NCI-H187 treated with DMSO at 0.1 percent for 48 hours (cell line): ENCODE data around the gene BHLHE23.

Source experiments
- DNase-seq: peaks from one replicate; lab custom pipeline; 2025; lab: John Stamatoyannopoulos, UW

The BHLHE23 gene

GRCh38 chr20:62991196-62991807 lies 15.5 kb downstream of the BHLHE23 start:
- DNase-seq: no peak

DNA sequence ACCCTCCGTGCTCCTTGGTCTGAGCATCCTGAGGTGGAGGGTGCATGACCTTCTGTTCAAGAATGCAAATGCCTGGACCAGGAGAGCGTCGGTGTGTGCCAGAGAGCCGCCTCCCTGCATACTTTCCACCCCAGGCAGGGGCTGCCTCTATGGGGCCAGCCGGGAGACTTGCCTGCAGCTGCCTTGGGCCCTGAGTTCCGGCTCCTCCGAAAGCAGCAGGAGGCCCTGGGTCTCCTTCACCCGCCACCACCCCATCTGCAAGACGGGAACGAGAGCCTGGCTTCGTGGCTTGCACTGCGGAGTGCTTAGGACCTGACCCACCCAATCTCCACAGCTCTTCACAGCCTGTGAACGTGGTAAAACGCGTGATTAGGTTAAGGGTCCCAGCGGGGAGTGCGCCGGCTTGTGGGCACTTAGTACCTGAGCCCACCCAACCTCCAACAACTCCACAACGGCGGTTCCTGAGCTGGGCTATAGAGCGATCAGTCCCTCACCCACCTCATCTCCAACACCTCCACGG lies 16.4 kb downstream of the BHLHE23 start:
- no peak for DNase-seq

DNA sequence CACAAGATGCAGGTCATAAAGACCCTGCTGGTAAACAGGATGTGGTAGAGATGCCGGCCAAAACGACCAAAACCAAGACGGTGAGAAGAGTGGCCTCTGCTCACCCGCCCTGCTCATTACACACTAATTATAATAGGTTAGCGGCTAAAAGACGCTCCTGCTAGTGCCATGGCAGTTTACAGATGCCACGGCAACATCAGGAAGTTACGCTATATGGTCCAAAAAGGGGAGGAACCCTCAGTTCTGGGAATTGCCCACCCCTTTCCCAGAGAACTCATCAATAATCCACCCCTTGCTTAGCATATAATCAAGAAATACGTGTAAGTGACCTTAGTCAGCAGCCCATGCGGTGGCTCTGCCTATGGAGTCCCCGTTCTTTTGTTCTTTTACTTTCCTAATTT lies 17.6 kb downstream of the BHLHE23 start:
- DNase-seq: no peak

- no peak for DNase-seq
Observed at GRCh38 chr20:62987114-62987513, 19.6 kb downstream of the BHLHE23 start.

DNA sequence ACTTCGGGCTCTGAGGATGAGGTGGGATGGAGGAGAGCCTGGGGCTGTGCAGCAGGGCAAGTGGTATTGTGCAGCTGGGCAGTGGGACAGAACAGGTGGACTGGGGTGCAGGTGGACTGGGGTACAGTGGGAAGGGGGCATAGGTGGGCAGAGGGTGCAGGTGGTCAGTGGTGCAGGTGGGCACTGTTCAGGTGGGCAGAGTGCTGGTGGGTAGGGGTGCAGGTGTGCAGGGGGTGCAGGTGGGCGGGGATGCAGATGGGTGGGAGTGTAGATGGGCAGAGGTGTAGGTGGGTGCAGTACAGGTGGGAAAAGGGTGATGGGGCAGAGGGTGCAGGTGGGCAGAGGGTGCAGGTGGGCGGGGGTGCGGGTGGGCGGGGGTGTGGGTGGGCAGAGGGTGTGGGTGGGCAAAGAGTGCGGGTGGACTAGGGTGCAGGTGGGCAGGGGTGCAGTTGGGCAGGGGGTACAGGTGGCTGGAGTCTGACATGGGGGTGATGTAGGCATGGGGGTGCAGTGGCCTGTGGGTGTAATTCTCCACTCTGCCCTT lies 20.4 kb downstream of the BHLHE23 start:
- no peak for DNase-seq

DNA sequence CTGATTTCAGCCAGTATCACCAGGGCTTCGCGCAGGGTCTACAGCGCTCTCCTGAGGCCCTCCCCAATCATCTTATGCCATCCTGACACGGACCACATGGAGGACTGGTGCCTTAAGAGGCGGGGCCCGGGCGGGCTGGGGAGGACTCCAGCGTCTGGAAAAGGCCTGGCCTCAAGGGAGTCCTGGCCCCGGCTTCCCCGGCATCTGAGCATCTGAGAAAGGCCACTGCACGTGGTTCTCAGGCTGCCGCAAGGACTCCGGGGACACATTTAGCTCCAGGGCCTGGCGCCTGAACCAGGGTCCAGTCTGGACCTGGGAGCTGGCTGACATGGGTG lies 21.4 kb downstream of the BHLHE23 start:
- DNase-seq: no peak

GRCh38 chr20:62984666-62985443 lies 21.9 kb downstream of the BHLHE23 start:
- DNase-seq: no peak

DNA sequence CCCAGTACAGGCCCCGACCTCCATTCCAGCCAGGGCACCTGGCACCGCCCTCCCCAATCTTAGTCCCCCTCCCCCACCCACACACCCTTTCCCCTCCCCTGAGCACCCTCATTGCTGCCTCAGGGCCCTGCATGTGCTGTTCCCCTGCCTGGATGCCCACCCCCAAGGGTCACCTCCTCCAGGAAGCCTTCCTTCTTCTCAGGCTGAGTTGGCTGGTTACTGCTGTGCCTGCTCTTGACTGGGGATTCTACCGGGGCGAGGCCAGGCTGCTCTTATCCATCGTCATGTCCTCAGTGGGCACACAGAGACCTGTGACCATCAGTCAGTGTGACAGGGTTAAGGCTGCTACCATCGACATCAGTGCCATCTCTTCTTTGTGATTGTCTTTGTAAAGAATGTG lies 23.6 kb downstream of the BHLHE23 start:
- no peak for DNase-seq

GRCh38 chr20:62982124-62983075 lies 24.4 kb downstream of the BHLHE23 start:
- no peak for DNase-seq

DNA sequence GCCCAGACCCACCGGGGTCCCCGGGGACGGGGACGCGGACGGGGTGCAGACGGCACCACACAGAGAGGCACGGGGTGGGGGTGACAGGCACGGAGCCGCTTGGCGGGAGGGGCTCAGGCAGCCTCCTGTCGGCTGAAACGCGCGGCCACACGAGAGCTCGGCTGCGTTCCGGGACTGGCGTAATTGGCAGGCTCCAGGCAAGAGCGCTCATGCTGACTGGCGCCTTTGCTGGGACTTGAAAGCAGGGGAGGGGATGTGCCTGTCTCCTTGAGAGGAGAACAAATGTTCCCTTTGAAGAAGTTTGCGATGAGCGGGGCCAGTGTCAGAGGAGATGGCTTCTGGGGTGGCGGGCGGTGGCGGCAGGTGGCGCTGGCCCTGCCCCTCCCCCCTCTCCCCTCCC lies 25.8 kb downstream of the BHLHE23 start:
- no peak for DNase-seq

GRCh38 chr20:62980380-62980960 lies 26.3 kb downstream of the BHLHE23 start:
- no peak for DNase-seq

GRCh38 chr20:62979876-62980373 lies 26.8 kb downstream of the BHLHE23 start:
- no peak for DNase-seq

- no peak for DNase-seq
Observed at GRCh38 chr20:62979310-62979709, 27.5 kb downstream of the BHLHE23 start.

- DNase-seq: no peak
Observed at GRCh38 chr20:62978561-62978943, 28.2 kb downstream of the BHLHE23 start.

- DNase-seq: no peak
Observed at GRCh38 chr20:62977613-62978560, 28.9 kb downstream of the BHLHE23 start.

DNA sequence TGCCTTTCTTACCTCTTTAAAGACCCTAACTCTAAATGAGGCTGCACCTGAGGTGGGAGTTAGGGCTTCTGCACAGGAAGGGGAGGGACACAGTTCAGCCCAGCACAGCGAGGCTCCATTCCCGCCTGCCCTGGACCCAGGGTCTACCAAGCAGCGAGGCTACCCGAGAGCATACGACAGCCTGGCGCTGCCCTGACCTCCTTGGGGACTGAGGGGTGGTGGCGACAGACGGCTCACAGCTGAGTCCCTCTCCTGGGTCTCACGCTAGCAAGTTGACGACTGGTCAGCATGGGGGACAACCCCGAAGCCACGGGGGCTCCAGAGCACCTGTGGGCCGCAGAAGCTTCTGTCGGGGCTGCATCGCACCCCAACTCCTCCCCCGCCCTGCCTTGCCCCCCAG lies 29.9 kb downstream of the BHLHE23 start:
- DNase-seq: no peak

DNA sequence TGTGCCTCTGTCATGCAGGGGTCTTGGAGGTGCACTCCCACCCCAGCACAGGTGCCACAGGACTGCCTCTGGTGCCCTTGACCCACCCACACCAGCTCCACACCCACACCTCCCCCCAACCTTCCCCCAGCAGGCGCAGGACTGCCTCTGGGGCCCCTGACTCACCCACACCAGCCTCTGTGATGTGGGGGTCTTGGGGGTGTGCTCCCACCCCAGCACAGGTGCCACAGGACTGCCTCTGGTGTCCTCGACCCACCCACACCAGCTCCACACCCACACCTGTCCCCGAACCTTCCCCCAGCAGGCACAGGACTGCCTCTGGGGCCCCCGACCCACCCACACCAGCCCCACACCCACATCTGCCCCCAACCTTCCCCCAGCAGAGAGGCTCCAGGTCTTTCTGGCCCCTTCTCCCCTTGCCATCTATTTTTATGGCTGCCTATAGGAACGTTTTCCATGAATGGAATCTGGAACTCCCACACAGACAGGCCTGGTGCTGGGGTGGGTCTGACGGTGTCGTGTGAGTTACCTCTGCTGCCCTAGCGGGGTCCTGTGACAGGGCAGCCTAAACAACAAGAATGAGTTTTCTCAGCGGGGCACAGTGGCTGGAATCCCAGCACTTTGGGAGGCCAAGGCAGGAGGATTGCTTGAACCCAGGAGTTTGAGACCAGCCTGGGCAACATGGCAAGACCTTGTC lies 30.8 kb downstream of the BHLHE23 start:
- no peak for DNase-seq

GRCh38 chr20:62975251-62975760 lies 31.5 kb downstream of the BHLHE23 start:
- no peak for DNase-seq

GRCh38 chr20:62972845-62973745 lies 33.7 kb downstream of the BHLHE23 start:
- no peak for DNase-seq
